ENCODE measurements around the gene ATG9B.

- TF ChIP-seq POLR2AphosphoS5 (IDR thresholded peaks at IDR 0.05; ENCODE audit: low read depth) (no peak), SPI1 (IDR thresholded peaks at IDR 0.05; ENCODE audit: borderline replicate concordance, low read depth) (no peak), GABPA (IDR thresholded peaks at IDR 0.05; ENCODE audit: low read depth) (no peak)
- TF ChIP-seq, protein P1, sequence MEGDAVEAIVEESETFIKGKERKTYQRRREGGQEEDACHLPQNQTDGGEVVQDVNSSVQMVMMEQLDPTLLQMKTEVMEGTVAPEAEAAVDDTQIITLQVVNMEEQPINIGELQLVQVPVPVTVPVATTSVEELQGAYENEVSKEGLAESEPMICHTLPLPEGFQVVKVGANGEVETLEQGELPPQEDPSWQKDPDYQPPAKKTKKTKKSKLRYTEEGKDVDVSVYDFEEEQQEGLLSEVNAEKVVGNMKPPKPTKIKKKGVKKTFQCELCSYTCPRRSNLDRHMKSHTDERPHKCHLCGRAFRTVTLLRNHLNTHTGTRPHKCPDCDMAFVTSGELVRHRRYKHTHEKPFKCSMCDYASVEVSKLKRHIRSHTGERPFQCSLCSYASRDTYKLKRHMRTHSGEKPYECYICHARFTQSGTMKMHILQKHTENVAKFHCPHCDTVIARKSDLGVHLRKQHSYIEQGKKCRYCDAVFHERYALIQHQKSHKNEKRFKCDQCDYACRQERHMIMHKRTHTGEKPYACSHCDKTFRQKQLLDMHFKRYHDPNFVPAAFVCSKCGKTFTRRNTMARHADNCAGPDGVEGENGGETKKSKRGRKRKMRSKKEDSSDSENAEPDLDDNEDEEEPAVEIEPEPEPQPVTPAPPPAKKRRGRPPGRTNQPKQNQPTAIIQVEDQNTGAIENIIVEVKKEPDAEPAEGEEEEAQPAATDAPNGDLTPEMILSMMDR (IDR thresholded peaks at IDR 0.05; ENCODE audit: insufficient read depth, low read length): no peak
- TF ChIP-seq, protein P2, sequence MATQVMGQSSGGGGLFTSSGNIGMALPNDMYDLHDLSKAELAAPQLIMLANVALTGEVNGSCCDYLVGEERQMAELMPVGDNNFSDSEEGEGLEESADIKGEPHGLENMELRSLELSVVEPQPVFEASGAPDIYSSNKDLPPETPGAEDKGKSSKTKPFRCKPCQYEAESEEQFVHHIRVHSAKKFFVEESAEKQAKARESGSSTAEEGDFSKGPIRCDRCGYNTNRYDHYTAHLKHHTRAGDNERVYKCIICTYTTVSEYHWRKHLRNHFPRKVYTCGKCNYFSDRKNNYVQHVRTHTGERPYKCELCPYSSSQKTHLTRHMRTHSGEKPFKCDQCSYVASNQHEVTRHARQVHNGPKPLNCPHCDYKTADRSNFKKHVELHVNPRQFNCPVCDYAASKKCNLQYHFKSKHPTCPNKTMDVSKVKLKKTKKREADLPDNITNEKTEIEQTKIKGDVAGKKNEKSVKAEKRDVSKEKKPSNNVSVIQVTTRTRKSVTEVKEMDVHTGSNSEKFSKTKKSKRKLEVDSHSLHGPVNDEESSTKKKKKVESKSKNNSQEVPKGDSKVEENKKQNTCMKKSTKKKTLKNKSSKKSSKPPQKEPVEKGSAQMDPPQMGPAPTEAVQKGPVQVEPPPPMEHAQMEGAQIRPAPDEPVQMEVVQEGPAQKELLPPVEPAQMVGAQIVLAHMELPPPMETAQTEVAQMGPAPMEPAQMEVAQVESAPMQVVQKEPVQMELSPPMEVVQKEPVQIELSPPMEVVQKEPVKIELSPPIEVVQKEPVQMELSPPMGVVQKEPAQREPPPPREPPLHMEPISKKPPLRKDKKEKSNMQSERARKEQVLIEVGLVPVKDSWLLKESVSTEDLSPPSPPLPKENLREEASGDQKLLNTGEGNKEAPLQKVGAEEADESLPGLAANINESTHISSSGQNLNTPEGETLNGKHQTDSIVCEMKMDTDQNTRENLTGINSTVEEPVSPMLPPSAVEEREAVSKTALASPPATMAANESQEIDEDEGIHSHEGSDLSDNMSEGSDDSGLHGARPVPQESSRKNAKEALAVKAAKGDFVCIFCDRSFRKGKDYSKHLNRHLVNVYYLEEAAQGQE (IDR thresholded peaks at IDR 0.05; ENCODE audit: insufficient replicate concordance, low read depth): no peak
These were observed 56.1 kb downstream of the ATG9B start for GRCh38 chr7:150968056-150968733.

Measured in HL-60 (cell line).